B cell (primary cell): ENCODE results near the gene BCO2. TPM values are rescaled to one million over a fixed set of nuclear protein-coding genes. Genes with fewer than 3 reads are reported as not detected.

ENCODE experiments used
- ATAC-seq: fragments of 200-7000 bp; cut with Tn5 transposase; one replicate; pipeline ENCODE4 v1.10.0; 2021; ENCODE audit warnings: low read depth, mild to moderate bottlenecking, moderate number of reproducible peaks, moderate library complexity
- CTCF ChIA-PET: fragments of 350-600 bp; sonication (Branson Sonifier 250); formaldehyde crosslinking; loops from one replicate; lab custom pipeline; 2021; ENCODE audit warnings: antibody characterized with exemption, inconsistent platforms; lab: Charles Lee
- POLR2A ChIA-PET: fragments of 350-600 bp; sonication (Branson Sonifier 250); formaldehyde crosslinking; loops from one replicate; lab custom pipeline; 2021; ENCODE audit warnings: antibody characterized with exemption; lab: Charles Lee
- DNase-seq: peaks from one replicate; pipeline ENCODE4 v3.0.0; 2013
- H2AFZ ChIP-seq: 2 replicates; pipeline ENCODE4 v1.6.1; 2012; ENCODE audit warnings: mild to moderate bottlenecking, low read depth, low read length; ENCODE audit not compliant: insufficient read depth, poor library complexity, severe bottlenecking
- H3K27ac ChIP-seq, 2 donors: 1 replicate in 1 of 2; 2 replicates in 1 of 2; pipeline ENCODE4 v1.5.1; 2012 to 2013; ENCODE audit warnings: low read length in 2 of 2, mild to moderate bottlenecking in 2 of 2, moderate library complexity in 1 of 2
- H3K27me3 ChIP-seq, 4 experiments: fragments of 200-600 bp in 1 of 4; sonication (generic) in 1 of 4; replicated peaks in 1 of 4; 1 replicate in 2 of 4; 2 replicates in 2 of 4; pipeline versions ENCODE4 v1.6.1 to v1.7.0; 2013 to 2016; ENCODE audit warnings: low read length in 3 of 4, mild to moderate bottlenecking in 2 of 4, mixed read lengths in 1 of 4, moderate library complexity in 1 of 4; ENCODE audit not compliant: insufficient read depth in 4 of 4, control insufficient read depth in 3 of 4; ENCODE audit errors: control extremely low read depth in 1 of 4
- H3K36me3 ChIP-seq, 2 experiments: replicated peaks in 1 of 2; 1 replicate in 1 of 2; 2 replicates in 1 of 2; pipeline versions ENCODE4 v1.6.1 to v1.7.1; 2013; ENCODE audit warnings: low read length in 1 of 2; ENCODE audit not compliant: insufficient read depth in 2 of 2, control insufficient read depth in 1 of 2; ENCODE audit errors: control extremely low read depth in 1 of 2, extremely low read depth in 1 of 2
- H3K4me1 ChIP-seq, 2 donors: fragments of 200-600 bp in 1 of 2; sonication (generic) in 1 of 2; 1 replicate in 1 of 2; 2 replicates in 1 of 2; pipeline versions ENCODE4 v1.5.1 to v1.6.1; 2013 to 2017; ENCODE audit warnings: low read length in 2 of 2; ENCODE audit not compliant: control insufficient read depth in 2 of 2, insufficient read depth in 2 of 2
- H3K4me2 ChIP-seq: replicated peaks from 2 replicates; pipeline ENCODE3; 2012; ENCODE audit warnings: mild to moderate bottlenecking, low read depth, low read length; ENCODE audit not compliant: poor library complexity, severe bottlenecking
- H3K4me3 ChIP-seq, 5 experiments: fragments of 200-600 bp in 1 of 5; sonication (generic) in 1 of 5; 1 replicate in 3 of 5; 2 replicates in 2 of 5; pipeline versions ENCODE4 v1.5.1 to v1.7.0; 2011 to 2016; ENCODE audit warnings: low read length in 4 of 5, mild to moderate bottlenecking in 4 of 5, low read depth in 2 of 5, control low read depth in 1 of 5, moderate library complexity in 1 of 5; ENCODE audit not compliant: insufficient read depth in 1 of 5; ENCODE audit errors: control extremely low read depth in 1 of 5, extremely low read depth in 1 of 5
- H3K79me2 ChIP-seq: fragments of 200-600 bp; sonication (generic); one replicate; pipeline ENCODE4 v1.6.0; 2016; ENCODE audit warnings: low read length; ENCODE audit not compliant: control insufficient read depth, insufficient read depth
- H3K9ac ChIP-seq: fragments of 200-600 bp; sonication (generic); 2 replicates; pipeline ENCODE4 v1.6.1; 2017; ENCODE audit warnings: mild to moderate bottlenecking, low read length, moderate library complexity
- H3K9me3 ChIP-seq, 3 donors: one replicate each; pipeline versions ENCODE4 v1.6.1 to v1.7.1; 2013; ENCODE audit warnings: low read length in 2 of 3; ENCODE audit not compliant: control insufficient read depth in 2 of 3, insufficient read depth in 1 of 3; ENCODE audit errors: control extremely low read depth in 1 of 3
- H4K20me1 ChIP-seq: 2 replicates; pipeline ENCODE4 v1.6.0; 2012; ENCODE audit warnings: mild to moderate bottlenecking, low read length; ENCODE audit not compliant: insufficient read depth, control insufficient read depth, poor library complexity, severe bottlenecking
- H3K27ac Mint-ChIP-seq: one replicate; pipeline ENCODE4 v1.8.0; 2021; ENCODE audit warnings: mixed read lengths
- H3K27me3 Mint-ChIP-seq: one replicate; pipeline ENCODE4 v1.8.0; 2021; ENCODE audit warnings: mixed read lengths
- H3K4me1 Mint-ChIP-seq: one replicate; pipeline ENCODE4 v1.8.0; 2021; ENCODE audit warnings: mixed read lengths
- H3K4me3 Mint-ChIP-seq: one replicate; pipeline ENCODE4 v1.8.0; 2021; ENCODE audit warnings: mixed read lengths
- H3K9me3 Mint-ChIP-seq: one replicate; pipeline ENCODE4 v1.8.0; 2022; ENCODE audit warnings: mixed read lengths; ENCODE audit not compliant: insufficient read depth
- CTCF ChIP-seq: fragments of 200-600 bp; IDR thresholded peaks from one replicate; pipeline ENCODE4 v1.8.0; 2022; ENCODE audit warnings: antibody characterized with exemption, mild to moderate bottlenecking
- EZH2 ChIP-seq: IDR thresholded peaks from 2 replicates; pipeline ENCODE4 v1.6.1; 2012; ENCODE audit warnings: borderline replicate concordance, low read depth, mild to moderate bottlenecking, moderate library complexity, low read length; ENCODE audit not compliant: insufficient read depth, poor library complexity, severe bottlenecking
- WGBS: methylation state at CpG from one replicate; pipeline ENCODE4 v1.1.5; 2013; ENCODE audit warnings: missing lambda C conversion rate; ENCODE audit not compliant: insufficient coverage; 5-methylcytosine and 5-hydroxymethylcytosine counted together
- intact Hi-C: fragments of 100-400 bp; cut with micrococcal nuclease; formaldehyde crosslinking; loops from one replicate; pipeline ENCODE4 v1.10.0; 2022
- polyA plus RNA-seq: library from polyadenylated mRNA; depleted of rRNA; stranded (reverse); fragments of >200 nt; gene quantifications from 2 replicates; pipeline ENCODE4 v1.2.3, GENCODE V29; 2012
- total RNA-seq, 2 donors: library from RNA; stranded (reverse); fragments of 120-200 nt in 1 of 2; gene quantifications; 1 replicate in 1 of 2; 2 replicates in 1 of 2; pipeline versions ENCODE4 v1.2.3 to v1.2.4, GENCODE V29; 2013 to 2022

BCO2 gene
- total and polyA plus RNA-seq, 2 donors (not counting 1 experiment from before 2014, with no cell fraction given), result 1.7 to 1.8 TPM

GRCh38 chr11:112213753-112214152, 38.4 kb downstream of the BCO2 start:
- ChIA-PET CTCF (interaction anchor here (0.8 to 20.4 kb wide), 2 partner anchors 66 to 1076 kb away, joined by 3 to 471 read pairs; no protein-coding TSS in a partner anchor), POLR2A (no interaction called here)
- Mint-ChIP-seq H3K4me1 (peaks cover 8% of the 10 kb centered on the region), H3K9me3 (no peaks in the 10 kb centered on the region), H3K27me3 (peaks cover 13% of the 10 kb centered on the region), H3K27ac (no peak overlapping the region), H3K4me3 (no peak overlapping the region)
- no peaks in the 10 kb centered on the region for H3K36me3 ChIP-seq
- no peak for DNase-seq
- H3K4me3 ChIP-seq, result no peak overlapping the region
- no peaks in the 10 kb centered on the region for H4K20me1 ChIP-seq
- no peak overlapping the region for H3K27ac ChIP-seq
- ATAC-seq, result no peak
- 100% methylated on average over 1 of the region's 4 CpGs for WGBS
- H3K9ac ChIP-seq, result no peak overlapping the region
- peaks cover 0 to 2% (median 0%) of the 10 kb centered on the region in 4 experiments for H3K27me3 ChIP-seq
- H3K4me2 ChIP-seq, result no peak overlapping the region
- intact Hi-C loops, result no loop called here
- H3K9me3 ChIP-seq, result peaks cover 0 to 2% (median 0%) of the 10 kb centered on the region in 3 donors
- no peak for TF ChIP-seq EZH2
- no peak for TF ChIP-seq CTCF
- H3K79me2 ChIP-seq, result no peaks in the 10 kb centered on the region
- H3K4me1 ChIP-seq, result no peaks in the 10 kb centered on the region
- no peak overlapping the region for H2AFZ ChIP-seq

- WGBS, result 100% methylated on average over 2 of the region's 6 CpGs
- peaks cover 0 to 6% of the 10 kb centered on the region in 2 donors for H3K4me1 ChIP-seq
- H3K9ac ChIP-seq, result no peak overlapping the region
- peaks cover 0 to 2% (median 0%) of the 10 kb centered on the region in 3 donors for H3K9me3 ChIP-seq
- Mint-ChIP-seq H3K4me3 (no peak overlapping the region), H3K4me1 (peaks cover 11% of the 10 kb centered on the region), H3K27ac (no peak overlapping the region), H3K9me3 (no peaks in the 10 kb centered on the region), H3K27me3 (peaks cover 9% of the 10 kb centered on the region)
- no peak overlapping the region for H3K4me2 ChIP-seq
- no peaks in the 10 kb centered on the region for H4K20me1 ChIP-seq
- no peaks in the 10 kb centered on the region for H3K79me2 ChIP-seq
- TF ChIP-seq CTCF (no peak), EZH2 (no peak)
- ChIA-PET POLR2A (no interaction called here), CTCF (interaction anchor here (1.0 to 20.4 kb wide), 2 partner anchors 64 to 1317 kb away, joined by 3 to 471 read pairs; no protein-coding TSS in a partner anchor)
- no peak overlapping the region for H3K27ac ChIP-seq
- H3K36me3 ChIP-seq, result no peaks in the 10 kb centered on the region
- no peak for DNase-seq
- intact Hi-C loops, result loop anchor here (5.0 kb wide), 2 partner anchors 103 to 897 kb away; no protein-coding TSS in a partner anchor
- H2AFZ ChIP-seq, result no peak overlapping the region
- peaks cover 0 to 2% (median 0%) of the 10 kb centered on the region in 4 experiments for H3K27me3 ChIP-seq
- no peak for ATAC-seq
- no peak overlapping the region for H3K4me3 ChIP-seq
These were observed 40.3 kb downstream of the BCO2 start for GRCh38 chr11:112215621-112216020.
